ENCODE measurements around the gene LCN9. TPM values are rescaled to one million over a fixed set of nuclear protein-coding genes. Genes with fewer than 3 reads are reported as not detected.

Gene LCN9
- polyA plus RNA-seq, 12 donors = not detected

DNA sequence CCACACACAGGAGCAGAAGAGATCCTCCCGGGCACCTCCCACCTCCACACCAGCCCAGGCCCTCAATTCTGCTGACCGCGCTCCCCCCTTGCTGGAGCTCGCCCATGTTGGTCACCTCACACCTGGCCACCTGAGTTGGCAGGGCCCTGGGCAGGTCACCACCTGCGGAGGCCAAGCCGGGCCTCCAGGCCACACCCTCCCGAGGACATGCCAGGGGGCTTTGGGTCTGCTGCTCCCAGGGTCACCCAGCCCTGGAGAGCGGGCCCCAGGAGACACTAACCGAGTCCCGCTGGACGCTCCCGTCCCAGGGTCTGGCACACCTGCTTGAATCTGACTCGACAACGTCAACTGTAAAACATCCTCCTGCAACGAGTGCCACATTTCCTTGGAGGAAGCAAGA lies 34.1 kb downstream of the LCN9 start:
- DNase-seq = no peak

DNA sequence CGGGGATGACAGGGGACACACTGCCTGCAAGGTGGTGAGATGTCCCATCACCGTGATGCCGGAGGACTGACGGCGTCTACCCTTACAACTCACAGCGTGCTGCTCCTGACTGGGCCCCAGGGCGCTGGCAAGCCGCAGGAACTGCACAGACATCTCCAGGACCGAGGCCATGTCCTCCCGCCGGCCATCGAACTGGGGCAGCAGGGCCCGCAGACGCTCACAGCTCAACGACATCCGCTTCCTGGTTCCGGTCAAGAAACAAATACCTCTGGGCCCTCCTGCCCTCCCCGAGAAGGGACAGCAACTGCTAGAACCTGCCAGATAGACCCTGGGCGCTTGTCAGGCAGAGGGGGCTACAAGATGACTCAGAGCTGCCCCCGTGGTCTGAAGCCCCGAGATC lies 35.1 kb downstream of the LCN9 start:
- no peak for DNase-seq

DNA sequence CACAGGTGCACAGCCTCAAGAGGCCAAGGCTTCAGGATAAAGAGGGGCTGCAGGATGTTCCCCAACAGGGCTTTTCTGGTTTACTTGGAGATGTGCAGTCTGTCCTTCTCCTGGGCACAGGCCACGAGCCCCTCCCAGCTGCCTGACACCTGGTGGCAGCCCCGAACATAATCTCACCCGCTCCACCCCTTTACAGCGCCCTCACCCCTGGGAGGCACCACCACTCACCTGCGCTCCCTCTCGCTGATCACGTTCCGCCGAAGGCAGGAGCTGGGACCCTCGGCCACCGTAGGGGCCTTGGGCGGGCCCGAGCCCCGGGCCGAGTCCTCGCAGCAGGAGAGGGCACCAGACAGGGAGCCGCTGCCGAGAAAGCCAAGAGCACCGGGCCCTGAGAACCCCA lies 35.7 kb downstream of the LCN9 start:
- DNase-seq = no peak

DNA sequence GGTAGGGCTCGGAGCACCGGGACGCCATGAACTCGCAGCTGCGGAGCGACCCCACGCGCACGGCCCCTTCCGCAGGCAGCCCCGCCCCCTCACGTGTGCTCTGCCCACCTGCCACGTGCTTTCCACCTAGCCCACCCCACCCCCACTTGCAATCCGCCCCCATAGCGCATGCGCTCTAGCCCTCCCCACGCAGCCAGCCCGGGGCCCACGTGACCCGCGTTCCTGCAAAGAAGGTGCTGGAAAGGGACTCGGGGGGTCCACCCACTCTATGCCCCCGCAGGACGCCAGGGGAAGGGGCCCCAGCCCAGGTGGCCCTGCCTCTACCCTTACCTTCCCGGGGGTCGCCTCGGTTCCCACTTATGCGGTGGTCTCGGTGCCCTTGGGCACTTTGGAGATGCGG lies 36.3 kb downstream of the LCN9 start, which contains the start of gene SOHLH1:
Gene SOHLH1, minus strand, starts transcription at position 42 of the 400 bp plus-strand sequence. Its CDS starts 14 bp downstream, at position 28.
- DNase-seq = no peak

DNA sequence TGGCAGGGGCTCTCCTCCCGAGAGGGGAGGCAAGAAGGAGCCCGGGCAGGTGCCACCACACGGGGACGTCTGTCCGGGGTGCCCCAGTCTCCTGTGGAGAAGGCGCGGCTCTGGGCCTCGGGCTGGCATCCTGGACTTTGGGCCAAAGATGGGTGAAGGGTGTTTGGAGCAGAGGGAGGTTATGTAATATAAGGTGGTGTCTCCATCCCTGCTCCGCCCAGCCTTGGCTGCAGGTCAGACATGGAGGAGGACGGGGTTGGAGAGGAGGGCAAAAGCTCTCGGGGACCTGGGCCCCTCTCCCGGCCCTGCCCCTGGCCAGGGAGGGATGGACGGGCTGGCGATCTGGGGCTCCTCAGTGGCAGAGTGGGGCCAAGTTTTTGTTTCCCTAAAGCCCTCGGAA lies 37.4 kb downstream of the LCN9 start:
- DNase-seq = no peak

DNA sequence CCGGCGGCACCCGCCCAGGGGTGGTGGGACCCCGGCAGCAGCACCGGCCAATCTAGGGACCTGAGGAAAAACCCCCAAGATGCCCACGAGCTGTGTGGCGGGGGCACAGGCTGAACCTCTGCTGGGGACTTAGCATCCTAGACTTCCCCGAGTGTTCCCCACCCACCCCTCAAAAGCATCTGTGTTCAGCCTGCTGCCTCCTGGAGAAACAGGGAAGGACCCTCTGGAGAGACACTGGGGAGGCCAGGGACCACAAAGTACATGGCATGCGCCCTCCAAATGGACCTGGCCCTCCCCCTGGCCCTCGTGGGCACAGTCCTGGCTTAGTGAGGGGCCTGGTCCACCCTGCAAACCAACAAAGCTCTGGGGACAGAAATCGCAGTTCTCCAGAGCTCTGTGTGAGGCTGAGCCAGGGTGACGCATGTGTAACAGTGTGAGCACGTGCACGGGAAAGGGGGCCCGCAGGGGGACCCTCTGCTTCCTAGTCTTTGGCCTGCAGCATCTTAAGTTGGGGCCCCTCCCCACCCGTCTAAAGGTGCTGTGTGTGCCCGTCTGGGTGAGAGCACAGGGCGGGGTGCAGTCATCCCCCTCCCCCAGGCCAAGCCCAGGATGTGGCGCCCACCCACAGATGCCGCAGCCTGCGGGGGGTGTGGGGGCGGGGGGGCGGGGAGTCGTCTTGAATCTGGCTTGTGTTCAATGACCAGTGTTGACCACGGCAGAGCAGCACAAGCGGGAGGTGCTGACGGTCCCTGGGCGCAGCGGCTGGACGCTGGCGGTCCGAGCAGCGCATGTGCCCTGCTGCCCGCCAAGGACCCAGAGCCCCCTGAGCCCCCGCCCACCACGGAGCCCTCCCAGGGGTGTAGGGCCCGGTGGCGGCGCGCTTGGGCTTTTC lies 38.2 kb downstream of the LCN9 start:
- DNase-seq = no peak

DNA sequence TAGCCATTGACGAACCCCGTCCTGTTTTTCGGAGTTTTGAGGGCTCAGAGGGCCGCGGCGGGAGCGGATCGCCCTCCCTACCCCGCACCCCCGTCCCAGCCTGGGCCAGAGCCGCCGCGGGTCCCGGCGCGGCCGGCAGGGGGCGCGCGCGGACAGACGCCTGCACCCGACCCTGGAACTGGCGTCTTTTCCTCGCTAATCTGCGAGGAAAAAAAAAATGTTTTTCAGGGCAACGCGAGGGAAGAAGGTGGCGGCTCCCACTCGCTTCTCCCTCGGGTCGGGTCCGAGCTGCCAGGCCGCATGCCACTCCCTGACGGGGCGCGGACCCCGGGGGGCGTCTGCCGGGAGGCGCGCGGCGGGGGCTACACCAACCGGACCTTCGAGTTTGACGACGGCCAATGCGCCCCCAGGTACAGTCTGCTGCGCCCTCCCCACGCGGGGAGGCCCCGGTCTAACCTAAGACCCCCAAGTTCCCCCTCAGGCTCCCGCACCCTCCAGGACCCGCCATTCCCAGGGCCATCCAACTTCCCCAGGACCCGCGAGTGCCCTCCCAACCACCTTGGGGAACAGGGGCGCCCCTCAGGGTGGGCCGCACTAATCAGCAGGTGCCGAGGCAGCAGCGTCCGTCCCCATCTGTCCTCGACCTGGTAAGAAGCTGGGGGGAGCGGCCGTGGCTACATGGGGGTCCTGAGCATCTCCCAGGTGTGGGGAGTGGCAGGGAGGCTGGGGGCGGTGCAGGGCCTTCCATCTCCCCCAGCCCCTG lies 39.0 kb downstream of the LCN9 start, which contains the start of gene KCNT1:
Gene KCNT1, plus strand, starts transcription at position 227 of the 763 bp plus-strand sequence. Its CDS starts 74 bp downstream, at position 301.
- peak; percentile 35 for DNase-seq

DNA sequence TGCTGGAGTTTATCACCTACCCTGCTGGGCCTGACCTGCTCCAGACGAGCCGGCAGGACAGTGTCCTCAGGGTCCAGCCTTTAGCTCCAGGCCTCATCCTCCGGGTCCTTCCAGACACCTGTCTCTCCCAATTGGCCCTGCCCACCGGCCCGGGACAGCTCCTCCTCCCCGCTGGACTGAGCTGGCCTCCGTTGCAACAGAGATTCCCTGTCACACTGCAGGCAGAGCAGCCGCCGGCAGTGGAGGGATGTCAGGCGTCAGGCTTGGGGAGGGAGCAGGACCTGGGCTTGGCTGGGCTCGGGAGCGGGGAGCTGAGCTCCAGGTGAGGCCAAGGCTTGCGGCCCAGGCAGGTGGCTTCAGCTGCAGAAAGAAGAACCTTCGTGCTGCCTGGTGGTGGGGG lies 40.6 kb downstream of the LCN9 start:
- no peak for DNase-seq

DNA sequence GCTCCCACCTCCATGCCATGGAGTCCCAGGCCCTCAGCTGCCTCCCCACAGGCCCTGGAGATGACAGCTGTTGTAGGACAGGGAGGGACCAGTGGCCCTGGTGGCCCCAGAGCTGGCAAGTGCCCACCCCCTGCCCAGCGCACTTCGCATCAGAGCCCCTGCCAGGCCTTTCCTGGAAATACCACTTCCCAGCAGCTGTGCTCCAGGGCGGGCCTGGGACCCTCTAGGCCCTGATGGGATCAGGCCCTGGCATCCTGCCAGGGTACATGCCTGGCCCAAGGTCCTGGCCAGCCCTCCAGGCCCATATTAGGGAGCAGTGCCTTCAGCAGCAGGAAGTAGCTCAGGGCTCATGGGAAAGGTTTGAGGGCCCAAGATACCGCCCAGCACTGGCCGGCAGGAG lies 41.4 kb downstream of the LCN9 start:
- DNase-seq = peak; percentile 51

DNA sequence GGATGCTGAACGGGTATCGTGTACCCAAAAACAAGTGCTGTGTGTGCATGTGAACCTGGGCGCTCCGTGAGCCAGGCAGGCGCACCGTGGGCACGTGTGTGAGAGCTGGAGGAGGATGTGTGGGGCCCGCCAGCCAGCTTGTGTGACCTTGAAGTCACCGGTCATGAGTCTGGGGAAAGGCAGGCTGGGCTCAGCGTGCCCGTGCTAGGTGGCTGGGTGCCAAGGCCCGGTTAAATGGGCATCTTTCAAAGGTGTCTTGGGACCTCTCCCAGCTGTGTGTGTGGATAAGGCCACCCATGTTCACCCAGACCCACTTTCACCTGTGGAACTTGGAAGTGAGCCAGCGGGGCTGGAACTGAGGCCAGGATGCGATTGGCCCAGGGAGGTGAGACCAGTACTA lies 42.3 kb downstream of the LCN9 start:
- no peak for DNase-seq

DNA sequence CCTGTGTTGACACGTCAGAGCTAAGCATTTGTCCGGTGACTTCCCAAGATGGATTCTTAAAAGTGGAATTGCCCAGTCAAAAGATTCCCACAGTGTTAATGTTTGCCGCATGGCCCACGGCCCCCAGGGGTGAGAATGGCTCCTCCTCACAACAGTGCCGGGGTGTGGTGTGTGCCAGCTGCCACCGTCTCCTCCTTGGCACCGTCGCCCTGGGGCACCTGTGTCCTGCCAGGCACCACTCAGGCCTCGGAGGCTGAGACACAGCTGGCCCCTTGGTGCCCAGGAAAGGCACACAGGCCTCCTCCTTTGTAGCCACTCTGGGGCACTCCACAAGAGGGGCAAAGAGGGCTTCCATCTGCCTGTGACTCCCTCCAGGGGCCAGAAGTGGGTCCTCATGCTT lies 43.2 kb downstream of the LCN9 start:
- no peak for DNase-seq

DNA sequence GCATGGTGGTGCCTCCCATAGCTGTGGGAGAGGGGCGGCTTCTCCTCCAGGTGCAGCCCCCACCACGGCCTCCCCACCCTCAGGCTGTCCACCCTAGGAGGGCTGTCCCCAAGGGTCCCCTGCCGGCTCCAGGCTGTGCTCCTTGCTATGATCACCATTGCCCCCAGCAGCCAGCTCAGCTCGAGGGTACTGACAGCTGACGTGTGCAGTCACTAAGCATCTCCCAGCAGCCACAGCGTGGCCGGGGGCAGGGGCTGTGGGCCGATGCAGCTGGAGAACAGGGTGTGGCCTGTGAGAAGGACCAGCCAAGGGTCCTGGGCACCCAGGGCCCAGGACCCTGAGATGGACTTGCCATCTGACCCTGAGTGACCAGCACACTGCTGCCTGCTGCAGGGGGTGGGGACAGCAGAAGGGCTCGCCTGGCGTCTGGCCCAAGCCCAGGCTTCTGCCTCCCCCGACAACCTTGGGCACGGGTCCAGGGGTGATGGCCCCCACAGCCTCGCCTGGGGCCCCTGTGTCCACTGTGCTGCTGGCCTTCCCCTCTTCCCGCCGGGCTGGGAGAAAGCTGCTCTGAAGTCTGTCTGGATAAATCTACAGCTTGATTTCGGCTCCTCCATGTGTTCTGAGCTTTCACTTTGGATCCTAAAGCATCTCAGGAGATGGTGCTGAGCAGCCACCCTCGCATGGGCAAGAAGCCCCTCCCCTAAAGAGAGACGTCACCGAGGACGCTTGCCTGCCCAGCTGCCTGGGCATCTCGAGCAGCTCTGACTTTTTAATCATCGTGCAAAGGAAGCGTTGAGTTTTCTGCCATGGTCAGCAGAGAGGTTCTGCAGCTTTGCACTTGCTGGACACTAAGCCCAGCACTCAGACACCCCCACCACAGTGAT lies 44.4 kb downstream of the LCN9 start:
- no peak for DNase-seq

DNA sequence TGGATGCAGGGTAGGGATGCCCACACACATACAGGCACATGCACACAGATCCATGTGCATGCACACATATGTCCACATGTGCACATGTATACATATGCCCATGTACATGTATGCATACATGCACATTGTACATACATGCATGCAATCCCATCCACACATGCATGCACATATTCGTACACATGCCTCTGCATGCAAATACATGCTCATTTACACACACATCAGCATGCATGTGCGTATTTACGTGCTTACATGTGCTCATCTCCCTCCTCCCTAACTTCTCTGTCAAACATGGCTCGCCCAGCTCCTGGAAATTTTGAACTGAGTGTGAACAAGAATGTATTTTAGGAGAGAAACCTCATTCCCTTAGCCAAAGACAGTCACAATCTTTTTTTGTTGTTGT lies 45.1 kb downstream of the LCN9 start:
- DNase-seq = no peak

DNA sequence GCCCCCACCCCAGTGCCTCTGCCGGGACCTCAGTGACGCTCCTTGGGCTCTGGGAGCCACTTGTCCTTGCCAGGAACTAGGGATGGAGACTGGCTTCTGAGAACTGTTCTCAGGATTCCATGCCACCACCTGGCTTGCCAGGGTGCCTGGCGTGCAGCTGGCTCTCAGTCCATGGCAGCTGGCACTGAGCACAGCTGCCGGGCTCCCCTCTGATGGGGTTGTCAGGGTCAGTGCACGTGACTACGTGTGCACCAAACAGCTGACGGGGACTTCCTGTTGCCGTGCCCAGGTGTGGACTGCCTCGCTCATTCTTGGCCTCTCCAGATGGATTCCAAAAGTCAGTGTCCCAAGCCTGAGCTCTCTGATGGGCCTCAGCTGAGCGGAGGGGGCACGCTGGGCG lies 48.3 kb downstream of the LCN9 start:
- no peak for DNase-seq

DNA sequence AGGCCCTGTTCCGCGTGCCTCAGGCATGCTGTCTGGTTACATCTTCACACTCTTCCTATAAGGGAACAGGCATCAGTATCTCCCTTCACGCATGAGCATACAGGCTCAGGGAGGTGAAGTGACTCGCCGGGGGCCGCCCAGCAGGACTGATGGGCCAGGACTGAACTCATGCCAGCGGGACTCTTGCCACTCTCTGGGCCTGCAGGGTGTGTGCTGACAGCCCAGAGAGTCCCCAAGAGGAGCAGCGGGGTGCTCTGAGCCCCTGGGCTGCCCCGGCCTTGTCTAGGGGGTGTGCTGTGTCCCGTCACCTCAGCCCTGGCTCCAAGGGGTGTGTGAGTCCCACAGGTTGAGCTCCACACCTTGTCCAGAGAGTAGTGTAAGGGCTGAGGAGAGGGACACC lies 48.8 kb downstream of the LCN9 start:
- no peak for DNase-seq

DNA sequence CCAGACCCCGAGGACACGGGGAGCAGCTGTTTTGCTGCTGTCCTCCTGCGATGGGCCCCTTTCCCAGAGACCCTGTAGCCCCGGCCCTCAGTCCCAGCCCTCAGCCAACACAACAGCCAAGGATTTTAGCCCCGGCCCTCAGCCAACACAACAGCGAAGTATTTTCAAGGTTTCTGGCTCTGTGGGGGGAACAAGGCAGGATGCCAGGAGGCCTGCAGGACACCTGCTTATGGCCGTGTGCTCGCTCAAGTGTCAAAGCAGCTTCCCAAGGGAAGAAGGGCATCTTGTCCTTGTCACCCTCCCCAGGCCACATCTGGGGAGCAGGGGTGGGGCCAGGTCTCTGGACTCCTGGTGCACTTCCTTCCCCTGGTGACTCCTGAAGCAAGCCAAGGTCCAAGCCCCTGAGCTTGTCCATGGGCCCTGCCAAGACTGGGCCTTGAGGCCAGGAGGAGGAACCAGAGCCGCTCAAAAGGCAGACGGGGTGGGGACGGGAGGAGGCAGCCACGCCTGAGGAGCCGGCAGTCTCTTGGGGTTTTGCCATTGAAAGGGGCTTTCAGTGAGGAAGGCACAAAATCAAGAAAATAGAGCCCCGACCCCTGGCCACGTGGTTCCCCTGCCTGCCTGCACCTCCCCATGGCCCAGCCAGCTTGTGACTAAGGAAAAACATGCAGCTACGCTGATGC lies 49.6 kb downstream of the LCN9 start:
- DNase-seq = peak; percentile 69

DNA sequence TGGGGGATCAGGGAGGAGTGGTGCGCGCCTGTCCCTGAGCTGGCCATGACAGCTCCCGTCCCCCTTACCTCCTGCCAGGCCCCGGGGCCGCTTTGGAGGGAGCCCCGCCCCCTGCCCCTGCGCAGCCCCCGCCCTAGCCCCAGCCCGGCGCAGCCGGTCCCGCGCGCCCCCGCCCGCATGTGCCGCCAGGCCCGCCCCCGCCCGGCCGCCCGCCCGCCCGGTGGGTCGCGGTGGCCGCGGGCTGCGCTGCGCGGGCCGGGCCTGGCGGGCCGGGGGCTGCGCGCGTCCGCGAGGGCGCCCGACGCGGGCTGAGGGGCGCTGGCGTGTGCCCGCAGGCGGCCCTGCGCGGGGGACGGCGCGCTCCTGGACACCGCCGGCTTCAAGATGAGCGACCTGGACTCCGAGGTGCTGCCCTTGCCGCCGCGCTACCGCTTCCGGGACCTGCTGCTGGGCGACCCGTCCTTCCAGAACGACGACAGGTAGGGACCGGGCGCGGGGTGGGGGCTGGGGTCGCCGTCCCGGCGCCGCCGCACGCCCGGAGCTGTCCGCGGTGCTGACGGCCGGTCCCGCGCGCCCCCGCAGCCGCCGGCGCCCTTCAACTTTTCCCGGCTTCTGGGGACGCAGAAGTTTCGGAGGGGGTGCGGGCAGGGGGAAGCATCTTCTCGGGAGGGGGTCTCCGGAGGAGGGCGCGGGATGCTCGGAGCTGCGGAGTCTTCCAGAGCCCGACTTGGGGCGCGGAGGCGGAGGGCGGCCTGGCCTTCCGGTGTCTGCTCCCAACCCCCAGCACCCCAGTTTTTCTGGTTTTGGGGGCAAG lies 51.3 kb downstream of the LCN9 start:
- no peak for DNase-seq

DNA sequence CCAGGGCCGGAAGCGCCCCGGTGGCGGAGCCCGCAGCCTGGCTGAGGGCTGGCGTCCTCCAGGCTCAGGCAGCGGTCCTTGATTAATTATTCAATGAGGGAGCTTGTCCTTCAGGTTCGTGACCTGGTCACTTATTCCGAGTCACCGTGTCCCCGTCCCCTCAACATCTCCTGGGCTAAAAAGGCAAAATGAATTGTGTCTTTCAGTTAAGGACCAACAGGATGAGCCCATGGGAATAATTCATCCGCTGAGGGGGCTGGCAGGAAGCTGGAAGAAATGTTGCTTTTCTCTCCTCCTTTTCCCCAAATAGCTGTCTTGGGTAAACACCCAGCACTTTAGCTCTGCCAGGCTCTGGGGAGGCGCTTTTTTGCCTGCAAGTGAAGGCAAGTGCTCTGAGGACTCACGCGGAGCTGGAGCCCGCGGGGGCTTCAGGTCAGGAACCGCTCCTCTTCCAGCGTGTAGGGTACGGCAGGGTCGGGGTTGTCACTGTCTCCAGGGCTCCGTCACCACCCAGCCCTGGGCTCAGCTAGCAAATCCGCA lies 52.0 kb downstream of the LCN9 start:
- DNase-seq = no peak

DNA sequence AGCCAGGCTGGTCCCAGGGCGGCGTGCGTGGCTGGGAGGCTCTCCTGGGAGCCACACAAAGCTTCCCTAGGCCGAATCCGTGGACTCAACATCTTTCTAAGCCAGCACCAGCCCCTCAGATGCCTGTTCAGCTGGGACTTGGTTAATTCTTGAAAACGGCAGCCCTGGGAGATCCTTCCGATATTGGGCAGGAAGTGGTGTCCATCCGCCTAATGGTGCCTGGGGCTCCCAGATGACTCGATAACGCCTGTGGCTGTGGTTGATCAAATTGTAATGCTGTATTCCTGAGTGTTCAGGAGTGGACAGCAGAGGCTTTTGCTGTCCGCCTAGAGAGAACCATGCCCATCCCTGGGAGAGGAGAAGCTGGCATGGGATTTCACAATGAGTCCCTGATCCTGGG lies 52.9 kb downstream of the LCN9 start:
- DNase-seq = no peak

Measured in muscle of arm (tissue), 12 donors.